Nephron progenitor cell (in vitro differentiated cells): ENCODE measurements around the gene KCTD17.

Source experiments
- DNase-seq: peaks from one replicate; pipeline ENCODE4 v3.0.0; 2021
- H3K27ac Mint-ChIP-seq: 2 replicates; pipeline ENCODE4 v1.8.0; 2021; ENCODE audit warnings: mild to moderate bottlenecking, moderate library complexity, mixed read lengths
- H3K27me3 Mint-ChIP-seq: 2 replicates; pipeline ENCODE4 v1.8.0; 2021; ENCODE audit warnings: mild to moderate bottlenecking, low read depth, mixed read lengths; ENCODE audit not compliant: poor library complexity
- H3K36me3 Mint-ChIP-seq: 2 replicates; pipeline ENCODE4 v1.8.0; 2021; ENCODE audit warnings: low read depth, mixed read lengths
- H3K4me1 Mint-ChIP-seq: 2 replicates; pipeline ENCODE4 v1.8.0; 2021; ENCODE audit warnings: mixed read lengths
- H3K4me3 Mint-ChIP-seq: 2 replicates; pipeline ENCODE4 v1.8.0; 2021; ENCODE audit warnings: mild to moderate bottlenecking, moderate library complexity, mixed read lengths
- H3K9me3 Mint-ChIP-seq: 2 replicates; pipeline ENCODE4 v1.8.0; 2021; ENCODE audit warnings: mild to moderate bottlenecking, moderate library complexity, mixed read lengths
- TF ChIP-seq, protein P1 (sequence below): fragments of 200-600 bp; sonication (generic); IDR thresholded peaks from 2 replicates; pipeline ENCODE4 v1.5.0; 2021; ENCODE audit warnings: antibody characterized with exemption

Gene KCTD17

DNA sequence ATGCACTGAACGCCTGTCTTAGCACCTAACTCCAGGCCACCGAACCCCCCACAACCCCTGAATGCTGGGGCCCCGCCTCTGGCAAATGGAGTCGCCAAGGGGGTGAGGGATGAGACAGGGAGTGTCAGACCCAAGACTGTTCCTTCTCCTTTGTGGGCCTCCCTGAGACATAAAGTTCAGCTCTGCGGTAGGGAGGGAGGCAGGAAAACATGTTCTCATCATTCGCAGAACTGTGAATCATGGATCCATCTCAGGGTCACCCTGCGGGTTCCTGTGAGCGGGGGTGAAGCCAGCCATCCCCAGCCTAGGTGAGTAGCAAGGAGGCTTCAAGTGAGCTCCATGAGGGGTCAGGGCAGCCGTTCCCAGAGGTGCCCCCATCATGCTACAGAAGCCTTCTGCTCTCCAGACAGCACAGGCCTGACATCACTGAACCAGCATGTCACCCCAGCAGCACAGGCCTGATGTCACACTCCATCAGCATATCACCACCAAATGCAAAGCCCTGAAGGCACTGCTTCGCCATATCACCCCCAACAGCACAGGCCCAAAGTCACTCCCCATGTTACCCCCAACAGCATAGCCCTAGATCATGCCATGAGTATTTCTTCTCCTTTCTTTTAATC is 30.8 kb downstream of the KCTD17 start:
- H3K9me3 Mint-ChIP-seq, result no peaks in the 10 kb centered on the region
- TF ChIP-seq, protein P1, sequence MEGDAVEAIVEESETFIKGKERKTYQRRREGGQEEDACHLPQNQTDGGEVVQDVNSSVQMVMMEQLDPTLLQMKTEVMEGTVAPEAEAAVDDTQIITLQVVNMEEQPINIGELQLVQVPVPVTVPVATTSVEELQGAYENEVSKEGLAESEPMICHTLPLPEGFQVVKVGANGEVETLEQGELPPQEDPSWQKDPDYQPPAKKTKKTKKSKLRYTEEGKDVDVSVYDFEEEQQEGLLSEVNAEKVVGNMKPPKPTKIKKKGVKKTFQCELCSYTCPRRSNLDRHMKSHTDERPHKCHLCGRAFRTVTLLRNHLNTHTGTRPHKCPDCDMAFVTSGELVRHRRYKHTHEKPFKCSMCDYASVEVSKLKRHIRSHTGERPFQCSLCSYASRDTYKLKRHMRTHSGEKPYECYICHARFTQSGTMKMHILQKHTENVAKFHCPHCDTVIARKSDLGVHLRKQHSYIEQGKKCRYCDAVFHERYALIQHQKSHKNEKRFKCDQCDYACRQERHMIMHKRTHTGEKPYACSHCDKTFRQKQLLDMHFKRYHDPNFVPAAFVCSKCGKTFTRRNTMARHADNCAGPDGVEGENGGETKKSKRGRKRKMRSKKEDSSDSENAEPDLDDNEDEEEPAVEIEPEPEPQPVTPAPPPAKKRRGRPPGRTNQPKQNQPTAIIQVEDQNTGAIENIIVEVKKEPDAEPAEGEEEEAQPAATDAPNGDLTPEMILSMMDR, result no peak
- no peak for DNase-seq
- peaks cover 43% of the 10 kb centered on the region for H3K27me3 Mint-ChIP-seq
- peaks cover 5% of the 10 kb centered on the region for H3K4me1 Mint-ChIP-seq
- H3K27ac Mint-ChIP-seq, result no peak overlapping the region
- no peak overlapping the region for H3K4me3 Mint-ChIP-seq
- H3K36me3 Mint-ChIP-seq, result no peaks in the 10 kb centered on the region

DNA sequence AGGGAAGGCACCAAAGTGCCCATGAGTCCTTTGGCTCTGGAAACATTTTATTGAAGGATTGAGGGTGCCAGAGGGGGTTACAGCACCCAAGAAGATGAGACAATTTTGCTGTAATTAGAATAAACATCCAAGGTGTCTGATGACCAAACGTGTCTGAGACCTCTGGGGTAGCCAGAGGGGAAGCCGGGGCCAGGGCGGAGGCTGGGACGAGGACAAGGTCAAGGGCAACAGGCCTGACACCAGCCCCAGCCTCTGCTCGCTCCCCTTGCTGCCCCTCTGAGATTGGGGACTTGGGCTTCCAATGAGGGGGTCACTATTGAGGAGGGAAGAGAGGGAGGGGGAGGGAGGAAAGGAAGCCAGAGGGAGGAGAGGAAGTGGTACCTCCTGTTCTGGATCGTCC is 32.4 kb downstream of the KCTD17 start:
- DNase-seq, result no peak
- Mint-ChIP-seq H3K27ac (no peak overlapping the region), H3K9me3 (no peaks in the 10 kb centered on the region), H3K36me3 (no peaks in the 10 kb centered on the region), H3K27me3 (peaks cover 50% of the 10 kb centered on the region), H3K4me1 (no peaks in the 10 kb centered on the region), H3K4me3 (no peak overlapping the region)
- TF ChIP-seq, protein P1, result no peak

DNA sequence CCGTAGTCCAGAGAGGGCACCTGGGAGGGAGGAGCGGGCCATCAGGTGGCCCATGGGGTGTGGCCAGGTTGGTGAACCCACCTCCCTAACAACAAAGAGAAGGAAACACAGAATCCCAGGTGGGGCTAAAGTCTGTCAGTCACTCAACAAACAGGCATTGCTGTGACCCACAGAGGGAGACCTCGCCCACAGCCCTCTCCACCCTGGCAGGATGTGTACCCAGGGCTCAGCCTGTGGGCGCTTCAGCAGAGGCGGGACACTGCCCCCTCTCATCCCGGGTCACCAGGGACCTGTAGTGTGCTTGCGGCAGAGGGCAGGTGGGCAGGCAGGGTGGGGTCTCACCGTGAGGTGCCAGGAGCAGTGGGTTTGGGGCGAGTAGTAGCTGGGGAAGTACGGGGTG is 32.8 kb downstream of the KCTD17 start:
- H3K36me3 Mint-ChIP-seq, result no peaks in the 10 kb centered on the region
- DNase-seq, result no peak
- no peaks in the 10 kb centered on the region for H3K9me3 Mint-ChIP-seq
- peaks cover 54% of the 10 kb centered on the region for H3K27me3 Mint-ChIP-seq
- H3K4me3 Mint-ChIP-seq, result no peak overlapping the region
- TF ChIP-seq, protein P1, result no peak
- H3K4me1 Mint-ChIP-seq, result no peaks in the 10 kb centered on the region
- no peak overlapping the region for H3K27ac Mint-ChIP-seq

DNA sequence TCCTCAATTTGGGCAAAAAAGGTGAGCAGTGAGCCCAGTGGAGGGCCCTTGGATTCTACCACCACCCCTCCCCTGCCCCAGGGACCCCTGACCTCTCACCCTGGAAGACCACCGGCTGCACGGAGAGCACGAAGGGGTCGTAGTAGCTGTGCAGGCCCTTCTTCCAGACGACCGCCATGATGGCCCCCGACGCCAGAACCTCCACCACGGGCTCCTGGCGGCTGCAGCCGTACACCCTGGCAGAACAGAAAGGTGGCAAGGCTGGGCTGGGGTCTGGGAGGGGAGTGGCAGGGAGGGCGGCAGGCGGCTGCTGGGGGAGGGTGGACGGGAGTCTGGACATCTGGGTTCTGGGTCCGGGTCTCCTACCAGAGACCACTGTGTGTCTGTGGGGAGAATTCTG is 34.6 kb downstream of the KCTD17 start:
- Mint-ChIP-seq H3K4me1 (no peaks in the 10 kb centered on the region), H3K27ac (no peak overlapping the region), H3K4me3 (no peak overlapping the region), H3K9me3 (no peaks in the 10 kb centered on the region), H3K27me3 (peaks cover 52% of the 10 kb centered on the region), H3K36me3 (no peaks in the 10 kb centered on the region)
- DNase-seq, result no peak
- TF ChIP-seq, protein P1, result no peak

DNA sequence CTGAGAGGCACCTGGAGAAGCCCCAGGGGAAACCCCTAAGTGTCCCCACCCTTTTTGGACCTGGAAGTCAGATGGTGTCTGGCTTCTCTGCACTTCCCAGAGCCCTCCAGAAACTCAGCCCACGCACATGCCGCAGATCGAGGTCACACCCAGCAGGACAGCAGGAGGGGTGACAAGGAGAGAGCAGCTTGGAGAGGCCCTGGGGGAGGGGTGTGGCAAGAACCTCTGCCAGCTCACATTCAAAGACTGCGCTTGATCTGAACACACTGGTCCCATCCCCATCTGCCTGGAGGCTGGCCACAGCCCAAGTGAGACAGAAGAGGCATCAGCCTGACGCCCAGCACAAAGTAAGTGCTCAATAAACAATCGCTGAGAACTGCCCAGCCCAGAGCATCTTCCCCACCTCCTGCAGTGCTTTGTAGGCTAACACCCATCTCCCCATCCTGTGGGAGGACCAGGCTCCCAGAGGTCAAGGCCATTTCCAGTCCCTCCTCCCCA is 36.6 kb downstream of the KCTD17 start:
- no peaks in the 10 kb centered on the region for H3K36me3 Mint-ChIP-seq
- no peaks in the 10 kb centered on the region for H3K9me3 Mint-ChIP-seq
- H3K4me1 Mint-ChIP-seq, result peaks cover 14% of the 10 kb centered on the region
- H3K27me3 Mint-ChIP-seq, result peaks cover 52% of the 10 kb centered on the region
- no peak for DNase-seq
- H3K27ac Mint-ChIP-seq, result no peak overlapping the region
- TF ChIP-seq, protein P1, result no peak
- no peak overlapping the region for H3K4me3 Mint-ChIP-seq

DNA sequence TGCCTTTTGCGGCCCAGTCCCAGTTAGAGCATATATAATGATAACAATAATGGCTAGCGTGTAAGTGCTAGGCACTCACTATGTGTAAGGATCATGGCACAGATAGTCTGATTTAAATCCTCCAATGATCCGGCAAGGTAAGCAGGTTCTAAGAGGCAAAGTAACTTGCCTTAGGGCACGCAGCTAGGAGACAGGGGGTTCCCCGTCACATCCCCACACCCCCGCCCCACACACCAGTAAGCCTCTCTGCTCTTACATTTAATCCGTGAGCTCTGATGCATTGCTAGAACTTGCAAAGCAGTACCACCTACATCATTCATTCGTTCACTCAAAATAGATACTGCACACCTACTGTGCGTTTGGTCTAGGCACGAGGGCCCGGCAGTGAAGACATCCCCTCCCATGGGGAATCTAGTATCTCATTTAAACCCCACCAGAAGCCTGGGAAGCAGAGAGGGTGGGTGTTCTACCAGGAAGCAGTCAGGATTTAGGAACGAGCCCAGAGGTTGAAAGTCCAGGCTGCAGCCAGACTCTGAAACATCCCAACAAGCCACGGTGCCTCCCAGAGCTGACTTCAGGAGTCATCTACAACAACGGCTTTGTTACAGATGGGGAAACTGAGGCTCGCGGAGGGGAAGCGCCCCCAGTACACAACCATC is 37.3 kb downstream of the KCTD17 start:
- TF ChIP-seq, protein P1, result no peak
- DNase-seq, result no peak
- Mint-ChIP-seq H3K9me3 (no peaks in the 10 kb centered on the region), H3K36me3 (no peaks in the 10 kb centered on the region), H3K4me1 (peaks cover 14% of the 10 kb centered on the region), H3K27ac (no peak overlapping the region), H3K4me3 (no peak overlapping the region), H3K27me3 (peaks cover 50% of the 10 kb centered on the region)
